Esophagus (tissue), 2 donors: Measurements from ENCODE around the gene BLVRB. TPM values are rescaled to one million over a fixed set of nuclear protein-coding genes. Genes with fewer than 3 reads are reported as not detected.

Experiments
- H3K27ac ChIP-seq, 2 donors: one replicate each; pipeline ENCODE4 v1.5.1; 2013; ENCODE audit warnings: low read depth in 2 of 2, mild to moderate bottlenecking in 2 of 2, inconsistent platforms in 1 of 2, low read length in 1 of 2, moderate library complexity in 1 of 2
- H3K27me3 ChIP-seq, 2 donors: one replicate each; pipeline ENCODE4 v1.6.1; 2013; ENCODE audit warnings: low read length in 2 of 2, control low read depth in 1 of 2, mild to moderate bottlenecking in 1 of 2; ENCODE audit not compliant: insufficient read depth in 2 of 2, control insufficient read depth in 1 of 2
- H3K36me3 ChIP-seq, 2 donors: one replicate each; pipeline ENCODE4 v1.6.1; 2013; ENCODE audit warnings: low read length in 1 of 2; ENCODE audit not compliant: control insufficient read depth in 2 of 2, insufficient read depth in 2 of 2
- H3K4me1 ChIP-seq, 2 donors: one replicate each; pipeline ENCODE4 v1.6.1; 2013; ENCODE audit warnings: low read length in 1 of 2; ENCODE audit not compliant: control insufficient read depth in 2 of 2, insufficient read depth in 2 of 2
- H3K4me3 ChIP-seq, 2 donors: one replicate each; pipeline ENCODE4 v1.5.1; 2013; ENCODE audit warnings: low read length in 2 of 2, mild to moderate bottlenecking in 2 of 2, low read depth in 1 of 2, moderate library complexity in 1 of 2
- H3K9me3 ChIP-seq, 2 donors: one replicate each; pipeline ENCODE4 v1.6.1; 2013; ENCODE audit warnings: mild to moderate bottlenecking in 2 of 2, low read depth in 1 of 2, low read length in 1 of 2, moderate library complexity in 1 of 2; ENCODE audit not compliant: control insufficient read depth in 2 of 2, insufficient read depth in 1 of 2
- WGBS, 2 donors: extraction: QIAGEN DNeasy Blood & Tissue Kit; methylation state at CpG; one replicate each; pipeline ENCODE4 v1.1.7; 2013; 5-methylcytosine and 5-hydroxymethylcytosine counted together
- polyA plus RNA-seq, 2 donors: library from polyadenylated mRNA; stranded (reverse); fragments of 200-250 nt; gene quantifications; one replicate each; pipeline ENCODE4 v1.2.3, GENCODE V29; 2013
- donor health status: healthy with polysubstance abuse.
- donor health status: Bipolar disorder and iron deficiency.

BLVRB gene
- polyA plus RNA-seq: 100 to 1,000 TPM; 213 to 241 TPM

DNA sequence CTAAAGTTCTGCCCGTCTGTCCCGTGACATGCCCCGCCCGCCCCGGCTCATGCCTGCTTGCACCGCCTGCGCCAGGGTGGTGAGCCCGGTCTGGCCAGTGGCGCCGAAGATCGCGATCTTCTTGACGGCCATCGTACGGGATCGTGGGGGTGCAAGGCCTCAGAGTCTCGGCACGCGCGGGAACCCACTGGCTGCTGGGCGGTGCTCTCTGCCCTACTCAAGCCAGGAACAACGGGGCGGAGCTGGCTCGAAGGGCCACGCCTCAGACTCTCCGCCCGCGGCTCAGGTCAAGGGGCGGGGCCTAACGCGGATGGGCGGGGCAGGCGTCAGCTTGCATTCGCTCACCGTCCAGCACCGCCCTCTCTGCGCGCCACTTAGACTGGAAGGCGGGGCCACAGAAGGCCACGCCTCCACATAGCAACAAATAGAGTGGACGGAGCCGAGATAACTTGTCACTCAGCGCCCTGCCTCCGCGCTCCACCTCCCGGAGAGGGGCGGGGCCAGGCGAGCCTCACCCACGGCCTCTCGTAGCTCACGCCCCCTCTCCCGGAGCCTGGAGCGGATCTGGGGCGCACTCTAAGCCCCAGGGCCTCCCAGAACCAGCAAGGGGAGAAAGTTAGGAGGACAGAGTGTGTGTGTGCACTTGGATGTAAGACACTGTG lies at the start of gene BLVRB:
Gene BLVRB (minus strand): TSS at position 189 of the 662 bp plus-strand sequence. CDS start 57 bp downstream, at position 132.
- 0 to 1% methylated on average over 54 of the region's 54 CpGs for WGBS, 2 donors
- Histone ChIP-seq H3K27me3 (no peaks in the 10 kb centered on the region), H3K27ac (peak within 1 kb of the TSS; percentile 93 to 97), H3K4me3 (peak within 1 kb of the TSS; percentile 69 to 70), H3K9me3 (no peaks in the 10 kb centered on the region), H3K36me3 (no peaks in the 10 kb centered on the region), H3K4me1 (peaks cover 4 to 8% of the 10 kb centered on the region in 2 donors)

DNA sequence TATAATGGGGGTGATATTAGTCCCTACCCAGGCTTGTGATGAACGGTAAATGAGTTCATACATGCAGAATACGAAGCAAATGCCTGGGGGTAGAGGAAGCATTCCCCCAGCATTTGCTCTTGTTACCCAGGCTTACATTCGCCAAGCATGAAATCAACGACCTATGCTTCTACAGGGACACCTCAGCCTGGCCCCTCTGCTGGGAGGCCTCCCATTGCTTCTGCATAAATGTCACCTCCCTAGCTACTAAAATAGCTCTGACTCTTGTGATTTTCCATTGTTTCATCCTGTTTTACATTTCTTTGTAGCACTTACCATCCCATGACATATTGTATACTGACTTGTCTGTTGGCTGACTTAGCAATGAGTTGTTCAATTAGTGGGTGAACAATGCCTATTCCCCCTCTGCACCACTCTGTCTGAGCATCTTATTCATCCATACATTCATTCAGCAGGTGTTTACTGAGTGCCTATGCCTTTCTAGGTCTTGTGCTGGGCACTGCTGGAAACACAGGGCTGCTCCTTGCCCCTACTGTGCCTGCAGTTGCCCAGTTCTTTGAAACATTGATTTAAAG lies 48.3 kb upstream of the BLVRB start:
- Histone ChIP-seq H3K27ac (no peak overlapping the region), H3K9me3 (peaks cover 0 to 7% of the 10 kb centered on the region in 2 donors), H3K27me3 (peaks cover 0 to 13% of the 10 kb centered on the region in 2 donors), H3K4me1 (peaks cover 4 to 5% of the 10 kb centered on the region in 2 donors), H3K36me3 (no peaks in the 10 kb centered on the region), H3K4me3 (no peak overlapping the region)
- 73 to 84% methylated on average over 4 of the region's 4 CpGs for WGBS, 2 donors

DNA sequence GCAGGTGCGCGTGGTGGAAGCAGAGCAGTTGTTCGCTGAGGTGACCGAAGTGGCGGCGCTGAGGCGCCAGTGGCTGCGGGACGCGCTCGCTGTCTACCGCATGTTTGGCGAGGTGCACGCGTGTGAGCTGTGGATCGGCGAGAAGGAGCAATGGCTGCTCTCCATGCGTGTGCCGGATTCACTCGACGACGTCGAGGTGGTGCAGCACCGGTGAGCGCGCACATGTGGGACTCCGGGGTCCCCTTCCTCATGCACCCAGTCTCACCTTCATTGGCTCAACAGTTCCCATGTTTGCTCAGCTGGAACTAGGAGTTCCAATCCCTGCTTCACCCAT lies 47.8 kb upstream of the BLVRB start:
- Histone ChIP-seq H3K4me3 (no peak overlapping the region), H3K27me3 (peaks cover 0 to 13% of the 10 kb centered on the region in 2 donors), H3K4me1 (peaks cover 4 to 5% of the 10 kb centered on the region in 2 donors), H3K27ac (no peak overlapping the region), H3K9me3 (peaks cover 0 to 7% of the 10 kb centered on the region in 2 donors), H3K36me3 (no peaks in the 10 kb centered on the region)
- WGBS, 2 donors: 63% methylated on average over 24 to 27 of the region's 27 CpGs

DNA sequence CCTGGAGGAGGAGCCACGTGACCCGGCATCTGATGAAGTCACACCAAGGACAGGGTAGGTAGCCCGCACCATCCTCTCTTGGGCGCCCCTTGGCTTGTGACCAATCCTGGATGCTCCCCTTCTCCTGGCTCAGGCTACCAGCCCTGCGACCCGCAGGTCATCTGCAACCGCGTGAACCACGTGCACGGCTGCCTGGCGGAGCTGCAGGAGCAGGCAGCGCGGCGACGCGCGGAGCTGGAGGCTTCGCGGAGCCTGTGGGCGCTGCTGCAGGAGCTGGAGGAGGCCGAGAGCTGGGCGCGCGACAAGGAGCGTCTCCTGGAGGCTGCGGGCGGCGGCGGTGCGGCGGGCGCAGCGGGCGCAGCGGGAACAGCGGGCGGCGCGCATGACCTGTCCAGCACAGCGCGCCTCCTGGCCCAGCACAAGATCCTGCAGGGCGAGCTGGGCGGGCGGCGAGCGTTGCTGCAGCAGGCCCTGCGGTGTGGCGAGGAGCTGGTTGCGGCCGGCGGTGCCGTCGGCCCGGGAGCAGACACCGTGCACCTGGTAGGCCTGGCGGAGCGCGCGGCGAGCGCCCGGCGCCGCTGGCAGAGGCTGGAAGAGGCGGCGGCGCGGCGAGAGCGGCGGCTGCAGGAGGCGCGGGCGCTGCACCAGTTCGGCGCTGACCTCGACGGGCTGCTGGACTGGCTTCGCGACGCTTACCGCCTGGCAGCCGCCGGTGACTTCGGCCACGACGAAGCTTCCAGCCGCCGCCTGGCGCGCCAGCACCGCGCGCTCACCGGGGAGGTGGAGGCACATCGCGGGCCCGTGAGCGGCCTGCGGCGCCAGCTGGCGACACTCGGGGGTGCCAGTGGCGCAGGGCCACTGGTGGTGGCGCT lies 47.2 kb upstream of the BLVRB start:
- Histone ChIP-seq H3K9me3 (peaks cover 0 to 7% of the 10 kb centered on the region in 2 donors), H3K36me3 (no peaks in the 10 kb centered on the region), H3K27me3 (peaks cover 0 to 13% of the 10 kb centered on the region in 2 donors), H3K4me1 (peaks cover 4 to 5% of the 10 kb centered on the region in 2 donors), H3K4me3 (peak overlapping the region; percentile 5 to 10), H3K27ac (no peak overlapping the region)
- 7 to 9% methylated on average over 64 to 105 of the region's 105 CpGs for WGBS, 2 donors

DNA sequence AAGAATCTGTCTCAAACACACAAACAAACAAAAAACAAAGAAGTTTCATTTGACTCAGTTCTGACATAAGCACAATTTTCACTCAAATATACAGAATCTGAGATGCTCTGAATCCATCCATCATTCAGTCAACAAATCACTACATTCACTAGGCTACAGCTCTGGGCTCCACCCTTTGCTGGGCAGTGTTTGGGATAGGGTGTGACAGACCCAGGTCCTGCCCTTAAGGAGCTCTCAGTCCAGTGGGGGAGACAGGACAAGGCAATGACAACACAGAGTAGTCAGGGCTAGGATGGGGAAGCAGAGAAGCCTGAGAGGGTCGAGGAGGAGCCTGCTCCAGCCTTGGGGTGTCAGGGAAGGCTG lies 46.5 kb upstream of the BLVRB start:
- H3K36me3 ChIP-seq: no peaks in the 10 kb centered on the region
- H3K4me3 ChIP-seq: peak overlapping the region in 1 of 2 donors; percentile 5
- H3K4me1 ChIP-seq: peaks cover 4 to 5% of the 10 kb centered on the region in 2 donors
- peaks cover 0 to 13% of the 10 kb centered on the region in 2 donors for H3K27me3 ChIP-seq
- WGBS, 2 donors: 19 to 25% methylated on average over 1 of the region's 1 CpG
- no peak overlapping the region for H3K27ac ChIP-seq
- H3K9me3 ChIP-seq: peaks cover 0 to 7% of the 10 kb centered on the region in 2 donors

DNA sequence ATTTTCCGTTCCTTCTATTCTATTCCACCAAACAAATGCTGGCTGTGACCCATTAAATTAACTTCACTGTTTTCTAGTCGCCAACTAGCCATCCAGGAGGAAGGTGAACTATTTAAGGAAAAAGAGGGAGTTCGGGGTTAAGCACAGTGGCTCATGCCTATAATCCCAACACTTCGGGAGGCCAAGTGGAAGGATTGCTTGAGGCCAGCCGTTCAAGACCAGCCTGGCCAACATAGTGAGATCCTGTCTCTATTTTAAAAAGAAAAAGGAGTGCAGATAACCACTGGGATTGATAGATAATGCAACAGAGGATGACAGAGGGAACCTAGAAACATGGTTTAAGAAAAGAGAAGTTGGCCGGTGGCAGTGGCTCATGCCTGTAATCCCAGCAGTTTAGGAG lies 45.9 kb upstream of the BLVRB start:
- Histone ChIP-seq H3K27ac (no peak overlapping the region), H3K27me3 (peaks cover 0 to 13% of the 10 kb centered on the region in 2 donors), H3K36me3 (no peaks in the 10 kb centered on the region), H3K4me1 (peaks cover 4 to 5% of the 10 kb centered on the region in 2 donors), H3K9me3 (peaks cover 0 to 7% of the 10 kb centered on the region in 2 donors), H3K4me3 (no peak overlapping the region)
- 76 to 82% methylated on average over 6 of the region's 6 CpGs for WGBS, 2 donors

DNA sequence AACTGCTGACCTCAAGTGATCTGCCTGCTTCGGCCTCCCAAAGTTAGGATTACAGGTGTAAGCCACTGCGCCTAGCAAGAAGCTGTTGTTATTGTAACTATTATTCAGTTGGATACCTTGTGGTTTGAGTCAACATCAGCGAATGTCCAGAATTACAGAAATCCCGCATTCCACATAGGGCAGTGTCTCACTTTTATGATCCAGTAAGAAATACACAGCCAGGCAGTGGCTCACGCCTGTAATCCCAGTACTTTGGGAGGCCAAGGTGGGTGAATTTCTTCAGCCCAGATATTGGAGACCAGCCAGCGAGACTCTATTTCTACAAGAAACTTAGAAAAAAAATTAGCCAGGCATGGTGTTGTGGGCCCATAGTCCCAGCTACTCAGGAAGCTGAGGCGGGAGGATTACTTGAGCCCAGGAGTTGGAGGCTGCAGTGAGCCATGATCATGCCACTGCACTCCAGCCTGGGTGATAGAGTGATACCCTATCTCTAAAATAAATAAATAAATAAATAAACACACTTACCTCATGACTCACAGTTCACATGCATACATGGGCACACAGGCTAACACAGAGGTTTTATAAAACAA lies 45.1 kb upstream of the BLVRB start:
- Histone ChIP-seq H3K36me3 (no peaks in the 10 kb centered on the region), H3K9me3 (peaks cover 0 to 7% of the 10 kb centered on the region in 2 donors), H3K27me3 (peaks cover 0 to 13% of the 10 kb centered on the region in 2 donors), H3K27ac (no peak overlapping the region), H3K4me3 (no peak overlapping the region), H3K4me1 (peaks cover 4 to 5% of the 10 kb centered on the region in 2 donors)
- WGBS, 2 donors: 86 to 87% methylated on average over 7 of the region's 7 CpGs

DNA sequence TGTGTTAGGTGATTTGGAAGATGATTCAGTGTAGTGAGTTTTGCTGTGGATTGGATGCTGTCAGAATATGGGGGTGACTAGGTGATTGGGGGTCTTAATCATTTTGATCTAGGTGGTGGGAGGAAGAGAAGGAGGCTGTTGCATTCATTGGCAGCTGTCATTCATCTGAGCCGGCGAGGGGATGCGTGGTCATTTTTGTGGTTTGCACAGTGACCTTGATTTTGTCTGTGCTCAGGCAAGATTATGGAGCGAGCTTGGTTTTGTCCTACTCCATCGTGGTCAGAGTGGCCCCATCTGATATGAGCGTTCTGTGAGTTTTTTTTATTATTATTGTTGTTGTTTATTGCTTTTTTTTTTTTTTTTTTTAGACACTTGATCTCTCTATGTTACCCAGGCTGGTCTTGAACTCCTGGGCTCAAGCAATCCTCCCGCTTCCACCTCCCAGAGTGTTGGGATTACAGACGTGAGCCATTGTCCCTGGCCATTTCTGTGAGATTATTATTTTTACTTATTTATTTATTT lies 43.3 kb upstream of the BLVRB start:
- Histone ChIP-seq H3K36me3 (no peaks in the 10 kb centered on the region), H3K9me3 (peaks cover 0 to 7% of the 10 kb centered on the region in 2 donors), H3K4me1 (peaks cover 4 to 5% of the 10 kb centered on the region in 2 donors), H3K4me3 (no peak overlapping the region), H3K27ac (no peak overlapping the region), H3K27me3 (peaks cover 0 to 13% of the 10 kb centered on the region in 2 donors)
- 79 to 87% methylated on average over 8 of the region's 8 CpGs for WGBS, 2 donors

DNA sequence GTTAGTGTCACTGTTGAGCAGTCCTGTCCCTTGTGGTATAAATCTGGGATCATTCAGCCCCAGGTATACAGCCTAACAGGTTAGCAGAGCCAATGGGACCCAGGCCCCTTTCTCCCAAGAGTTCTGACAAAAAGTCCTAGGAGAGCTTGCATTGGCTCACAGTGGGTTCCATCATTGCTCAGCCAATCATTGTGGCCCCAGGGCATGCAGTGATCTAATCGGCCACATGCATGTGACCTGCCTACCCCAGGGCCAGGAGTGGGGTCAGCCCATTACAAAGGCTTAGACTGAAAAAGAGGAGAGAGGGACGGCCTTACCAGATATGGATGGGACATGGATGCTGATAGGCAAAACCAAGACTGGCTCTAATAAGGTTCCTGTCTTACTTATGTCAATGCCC lies 42.3 kb upstream of the BLVRB start:
- Histone ChIP-seq H3K27me3 (peaks cover 0 to 7% of the 10 kb centered on the region in 2 donors), H3K27ac (no peak overlapping the region), H3K36me3 (no peaks in the 10 kb centered on the region), H3K9me3 (peaks cover 0 to 7% of the 10 kb centered on the region in 2 donors), H3K4me3 (no peak overlapping the region), H3K4me1 (peaks cover 4 to 5% of the 10 kb centered on the region in 2 donors)
- 57% methylated on average over 2 of the region's 2 CpGs for WGBS, 2 donors
